DND-41 (cell line): ENCODE results near the gene DYNLRB1.

Source experiments
- EZH2 ChIP-seq: IDR thresholded peaks from 3 replicates; pipeline ENCODE4 v1.6.1; 2012; ENCODE audit warnings: borderline replicate concordance, low read depth, mild to moderate bottlenecking, moderate library complexity, low read length, inconsistent platforms; ENCODE audit not compliant: severe bottlenecking
- TF ChIP-seq, protein P1 (sequence below): IDR thresholded peaks from 2 replicates; pipeline ENCODE4 v1.5.1; 2012; ENCODE audit warnings: borderline replicate concordance, low read length, moderate library complexity, mild to moderate bottlenecking; ENCODE audit not compliant: poor library complexity, severe bottlenecking; ENCODE audit errors: extremely low read depth

DNA sequence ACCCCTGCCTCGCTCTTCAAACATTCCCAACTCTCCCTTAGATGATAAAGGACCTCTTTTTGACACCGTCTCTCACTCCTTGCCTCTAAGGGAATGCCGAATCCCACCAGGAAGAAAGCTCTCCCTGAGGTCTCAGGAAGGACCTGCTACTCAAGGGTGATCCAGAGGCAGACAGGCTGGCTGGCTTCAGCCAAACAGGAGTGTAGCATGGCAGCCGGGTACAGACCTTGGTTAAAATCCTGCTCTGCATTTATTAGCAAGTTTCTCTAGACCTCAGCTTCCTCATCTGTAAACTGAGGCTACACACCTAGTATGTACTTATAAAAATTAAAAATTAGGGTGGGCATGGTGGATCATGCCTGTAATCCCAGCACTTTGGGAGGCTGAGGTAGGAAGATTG, 59.5 kb downstream of the DYNLRB1 start:
- TF ChIP-seq, protein P1, sequence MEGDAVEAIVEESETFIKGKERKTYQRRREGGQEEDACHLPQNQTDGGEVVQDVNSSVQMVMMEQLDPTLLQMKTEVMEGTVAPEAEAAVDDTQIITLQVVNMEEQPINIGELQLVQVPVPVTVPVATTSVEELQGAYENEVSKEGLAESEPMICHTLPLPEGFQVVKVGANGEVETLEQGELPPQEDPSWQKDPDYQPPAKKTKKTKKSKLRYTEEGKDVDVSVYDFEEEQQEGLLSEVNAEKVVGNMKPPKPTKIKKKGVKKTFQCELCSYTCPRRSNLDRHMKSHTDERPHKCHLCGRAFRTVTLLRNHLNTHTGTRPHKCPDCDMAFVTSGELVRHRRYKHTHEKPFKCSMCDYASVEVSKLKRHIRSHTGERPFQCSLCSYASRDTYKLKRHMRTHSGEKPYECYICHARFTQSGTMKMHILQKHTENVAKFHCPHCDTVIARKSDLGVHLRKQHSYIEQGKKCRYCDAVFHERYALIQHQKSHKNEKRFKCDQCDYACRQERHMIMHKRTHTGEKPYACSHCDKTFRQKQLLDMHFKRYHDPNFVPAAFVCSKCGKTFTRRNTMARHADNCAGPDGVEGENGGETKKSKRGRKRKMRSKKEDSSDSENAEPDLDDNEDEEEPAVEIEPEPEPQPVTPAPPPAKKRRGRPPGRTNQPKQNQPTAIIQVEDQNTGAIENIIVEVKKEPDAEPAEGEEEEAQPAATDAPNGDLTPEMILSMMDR, result no peak
- no peak for TF ChIP-seq EZH2
